GM21619 (cell line): Measurements from ENCODE around the gene DCC.

Experiments used
- ATAC-seq: cut with Tn5 transposase; IDR thresholded peaks from one replicate; pipeline ENCODE4 v1.9.1; 2021; ENCODE audit not compliant: unreplicated experiment

Gene DCC

DNA sequence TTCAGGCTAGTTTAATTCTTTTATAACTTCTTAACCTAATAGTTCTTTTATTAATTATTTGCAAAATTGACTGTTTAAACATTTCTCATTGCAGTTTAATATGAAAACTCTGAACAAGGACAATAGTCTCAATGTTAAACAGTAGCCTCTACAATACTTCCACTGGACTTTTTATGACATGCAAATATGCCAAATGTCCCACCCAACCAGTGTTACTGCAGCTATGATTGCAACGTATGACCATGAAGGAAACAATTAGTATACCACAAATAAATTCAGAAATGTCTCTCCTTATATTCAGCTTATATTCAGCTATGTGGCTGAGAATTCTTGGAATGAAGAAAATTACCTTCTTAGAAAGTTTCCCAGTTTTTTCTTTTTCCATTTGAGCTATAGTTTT, 688.6 kb downstream of the DCC start:
- no peak for ATAC-seq

GRCh38 chr18:53033128-53033527, 693.1 kb downstream of the DCC start:
- no peak for ATAC-seq

DNA sequence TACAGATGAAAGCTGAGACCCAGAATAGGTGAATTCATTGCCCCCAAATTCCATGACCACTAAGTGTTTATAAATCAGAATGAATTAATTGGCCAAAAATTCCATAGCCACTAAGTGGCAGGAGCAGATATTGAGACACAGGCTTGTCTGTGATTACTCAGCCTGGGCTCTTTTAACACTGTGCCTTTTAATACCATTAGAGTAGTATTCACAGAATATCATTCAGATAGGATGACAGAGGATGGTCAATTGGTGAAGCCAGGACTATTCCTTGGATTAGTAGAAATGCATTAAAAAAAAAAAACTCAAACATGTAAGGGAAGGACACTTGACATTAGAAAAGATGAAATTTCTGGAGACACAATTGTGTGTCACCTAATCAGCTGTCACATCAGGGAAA, 698.6 kb downstream of the DCC start:
- ATAC-seq: no peak

DNA sequence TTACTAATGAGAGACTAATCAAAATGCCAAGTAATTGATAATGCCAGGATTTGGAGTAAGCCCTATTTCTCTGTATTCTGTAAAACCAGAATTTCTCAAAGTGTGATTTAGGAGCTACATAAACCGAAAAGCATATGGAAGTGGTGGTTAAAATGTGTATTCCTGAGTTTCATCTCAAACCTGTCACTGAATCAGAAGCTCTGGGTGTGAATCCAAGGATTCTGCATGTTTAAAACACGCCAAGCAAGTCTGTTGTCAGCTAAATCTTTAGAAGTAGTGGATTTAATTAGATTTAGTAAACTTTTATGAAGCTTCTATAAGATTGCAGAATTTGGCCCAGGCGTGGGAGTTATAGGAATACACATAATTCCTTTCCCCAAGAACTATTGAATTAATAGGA, 700.3 kb downstream of the DCC start:
- no peak for ATAC-seq

DNA sequence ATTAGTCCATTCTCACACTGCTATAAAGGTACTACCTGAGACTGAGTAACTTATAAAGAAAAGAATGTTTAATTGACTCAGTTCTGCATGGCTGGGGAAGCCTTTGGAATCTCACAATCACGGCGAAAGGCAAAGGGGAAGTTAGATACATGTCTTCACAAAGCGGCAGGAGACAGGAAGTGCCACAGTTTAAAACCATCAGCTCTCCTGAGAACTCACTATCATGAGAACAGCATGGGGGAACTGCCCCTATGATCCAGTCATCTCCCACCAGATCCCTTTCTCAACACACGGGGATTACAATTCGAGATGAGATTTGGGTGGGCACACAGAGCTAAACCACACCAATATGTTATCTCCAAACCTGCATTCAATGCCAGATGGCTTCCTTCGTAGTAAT, 716.1 kb downstream of the DCC start:
- no peak for ATAC-seq

DNA sequence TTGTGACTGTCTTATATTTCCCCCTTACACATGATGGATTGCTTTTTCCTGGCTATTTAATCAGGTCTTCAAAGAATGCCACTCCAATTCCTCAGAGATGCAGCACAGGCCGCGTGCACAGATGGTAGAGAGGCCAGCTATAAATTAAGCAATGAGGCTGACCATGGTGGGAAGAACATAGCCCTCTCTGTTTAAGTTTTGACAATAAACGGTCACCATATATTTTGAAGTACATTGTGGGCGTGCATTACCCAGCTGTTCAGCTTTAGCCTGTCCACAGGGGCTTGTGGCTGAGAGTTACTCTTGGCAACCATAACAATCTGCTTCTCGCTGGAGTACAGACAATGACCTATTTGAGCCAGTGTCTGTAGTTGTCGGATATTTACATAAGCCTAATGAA, 730.8 kb downstream of the DCC start:
- ATAC-seq: no peak

DNA sequence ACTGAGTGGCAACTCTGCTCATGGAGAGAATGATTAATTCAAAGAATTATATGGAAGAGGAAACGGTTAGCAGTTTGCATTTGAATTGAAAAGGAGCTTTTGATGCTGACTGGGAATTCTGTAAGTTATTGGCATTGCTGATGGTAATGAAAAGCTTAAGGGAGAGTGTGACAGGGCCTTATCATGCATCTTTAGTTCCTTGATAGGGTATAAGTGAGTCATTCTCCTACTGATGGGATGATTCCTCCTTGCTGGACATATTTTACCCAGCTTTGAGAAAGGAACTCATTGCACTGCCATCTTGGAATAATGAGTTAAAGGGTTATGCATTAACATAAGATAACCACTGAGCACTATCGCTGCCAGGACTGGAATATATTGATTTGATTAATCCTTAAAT, 740.7 kb downstream of the DCC start:
- ATAC-seq: no peak

- ATAC-seq: no peak
Measured at GRCh38 chr18:53093636-53094035, 753.6 kb downstream of the DCC start.

DNA sequence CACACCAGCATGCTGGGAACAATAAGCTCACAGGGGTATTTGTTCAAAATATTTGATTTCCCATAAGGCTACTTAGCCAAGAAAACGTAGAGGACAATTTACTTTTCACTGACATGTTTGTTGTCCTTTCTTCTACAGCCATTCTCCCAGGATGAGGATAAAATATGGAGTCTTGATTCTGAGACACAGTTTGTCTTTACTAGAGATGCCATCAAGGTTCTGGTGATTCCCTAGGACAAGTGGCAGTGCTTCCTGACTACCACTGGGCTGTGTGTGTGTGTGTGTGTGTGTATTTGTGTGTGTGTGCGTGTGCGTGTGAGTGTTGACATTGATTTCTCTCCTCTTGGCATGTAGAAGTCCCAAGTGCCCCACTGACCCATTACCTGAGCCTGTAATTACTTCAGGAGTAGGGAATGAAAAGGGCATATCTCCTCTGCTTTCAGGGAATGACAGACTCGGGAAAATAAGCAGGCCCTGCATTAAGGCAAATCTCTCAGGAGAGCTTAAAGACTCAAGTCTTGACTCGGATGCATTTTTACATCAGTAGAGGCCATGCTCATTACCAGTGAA, 761.6 kb downstream of the DCC start:
- ATAC-seq: no peak

- ATAC-seq: no peak
Measured at GRCh38 chr18:53114441-53114840, 774.4 kb downstream of the DCC start.

GRCh38 chr18:53115876-53116585, 776.0 kb downstream of the DCC start:
- no peak for ATAC-seq

DNA sequence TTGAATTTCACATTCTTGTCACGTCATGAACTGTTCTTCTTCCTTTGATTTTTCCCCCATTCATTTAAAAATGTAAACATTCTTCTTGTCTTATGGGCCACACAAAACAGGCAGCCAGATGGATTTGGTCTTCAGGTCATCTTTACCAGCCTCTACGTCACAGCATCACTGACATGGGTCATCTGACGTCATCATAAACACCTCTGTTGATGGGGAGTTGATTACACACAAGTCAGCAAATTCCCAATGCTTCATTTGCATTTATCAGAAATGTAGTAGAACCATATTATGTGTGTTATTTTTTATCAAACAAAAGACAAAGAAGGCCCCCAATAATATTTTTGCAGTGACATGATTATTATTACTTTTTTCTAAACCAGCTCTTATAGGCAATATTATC, 777.9 kb downstream of the DCC start:
- no peak for ATAC-seq

DNA sequence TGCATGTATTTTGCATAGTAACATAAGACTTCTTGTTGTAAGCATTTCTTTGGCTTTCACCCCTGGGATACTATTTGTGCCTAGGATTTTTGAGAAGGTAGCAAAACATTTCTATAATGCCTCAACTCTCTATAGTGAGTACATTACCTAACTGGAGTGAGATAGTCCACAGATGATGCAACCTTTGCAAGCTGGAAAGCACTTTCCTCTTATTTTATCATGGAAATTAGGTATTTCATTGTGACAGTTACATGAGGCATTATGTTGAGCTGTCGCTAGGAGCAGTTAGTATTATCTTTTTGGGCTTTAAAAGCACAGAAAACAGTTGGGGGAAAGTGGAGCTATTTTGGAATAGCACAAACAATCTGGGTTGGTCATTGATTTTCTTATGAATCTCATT, 786.2 kb downstream of the DCC start:
- no peak for ATAC-seq

GRCh38 chr18:53131001-53131400, 791.0 kb downstream of the DCC start:
- no peak for ATAC-seq

GRCh38 chr18:53134711-53135110, 794.7 kb downstream of the DCC start:
- ATAC-seq: no peak

GRCh38 chr18:53135654-53136053, 795.7 kb downstream of the DCC start:
- ATAC-seq: no peak

DNA sequence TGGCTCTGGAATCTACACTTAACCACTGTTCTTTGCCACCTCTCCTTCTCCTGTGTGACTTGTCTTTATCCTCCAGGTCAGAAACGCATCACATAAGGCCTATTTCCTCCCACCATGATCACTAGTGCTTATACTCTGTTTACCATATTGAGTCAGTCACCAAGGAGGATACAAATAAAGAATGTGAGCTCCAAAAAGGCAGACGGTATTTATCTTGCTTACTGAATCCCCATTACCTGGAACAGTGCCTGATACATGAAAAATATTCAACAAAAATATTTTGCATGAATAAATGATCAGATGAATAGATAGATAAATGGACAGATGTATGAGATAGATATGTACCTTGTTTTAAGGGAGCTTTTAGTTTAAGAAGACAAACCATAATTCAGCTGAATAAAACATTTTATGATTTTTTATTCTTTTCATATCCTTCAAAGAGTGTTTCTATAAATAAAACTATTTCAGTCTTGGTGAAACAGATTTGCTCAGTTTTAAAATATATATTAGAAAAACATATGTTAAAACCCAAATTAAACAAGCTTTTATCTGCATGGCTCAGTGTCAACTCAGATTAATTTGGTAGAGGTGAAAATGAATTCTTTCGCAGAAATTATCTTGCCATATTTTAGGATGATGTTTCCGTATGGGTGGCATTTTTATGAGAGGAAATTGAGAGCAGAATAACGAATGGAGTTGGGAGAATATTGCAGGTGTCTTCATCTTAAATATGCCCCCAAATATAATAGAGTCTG, 799.9 kb downstream of the DCC start:
- no peak for ATAC-seq

DNA sequence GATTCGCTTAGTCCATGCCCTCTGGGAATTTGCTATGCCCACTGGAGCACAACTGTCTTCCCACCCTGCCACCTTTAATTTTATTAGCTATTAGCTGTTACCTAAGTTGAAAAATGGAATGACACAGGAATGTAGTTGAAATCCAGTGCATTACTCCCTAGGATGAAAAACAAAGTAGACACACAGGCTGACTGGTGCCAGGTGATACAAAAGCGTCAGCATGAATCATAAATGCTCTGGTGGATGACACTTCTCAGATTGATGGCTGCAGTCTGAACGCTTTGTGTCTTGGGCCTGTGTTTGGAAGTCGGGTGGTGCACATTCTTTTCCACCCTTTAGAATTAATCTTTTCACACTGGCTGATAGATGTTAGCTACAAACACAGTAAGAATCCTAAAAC, 802.0 kb downstream of the DCC start:
- no peak for ATAC-seq

GRCh38 chr18:53147472-53147871, 807.5 kb downstream of the DCC start:
- no peak for ATAC-seq

GRCh38 chr18:53148123-53148522, 808.1 kb downstream of the DCC start:
- no peak for ATAC-seq

DNA sequence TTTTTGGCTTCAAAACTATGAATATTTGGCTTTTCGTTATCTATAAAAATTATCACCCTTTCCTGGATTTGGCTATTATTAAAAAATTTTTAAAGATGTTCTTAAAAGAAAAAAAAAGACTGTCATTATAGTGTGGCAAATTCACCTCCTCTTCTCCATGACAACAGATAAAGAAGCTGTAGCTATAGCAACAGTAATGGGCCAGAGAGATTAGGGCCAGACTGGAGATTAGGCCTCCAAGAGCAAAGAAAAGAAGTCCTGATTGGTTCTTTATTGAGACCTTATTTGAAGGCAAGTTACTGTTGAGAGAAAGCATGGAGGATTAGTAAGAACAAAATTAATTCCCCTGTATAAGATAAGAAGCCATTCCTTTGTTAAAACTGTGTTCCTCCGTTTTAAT, 812.5 kb downstream of the DCC start:
- ATAC-seq: no peak

GRCh38 chr18:53153281-53153680, 813.3 kb downstream of the DCC start:
- ATAC-seq: no peak
